Sigmoid colon (tissue), 4 donors: ENCODE measurements around the gene MGMT.

ENCODE experiments used
- EP300 ChIP-seq, 4 donors: sonication (generic); formaldehyde crosslinking; IDR thresholded peaks; one replicate each; pipeline ENCODE4 v1.6.1; 2017; ENCODE audit warnings: antibody characterized with exemption in 4 of 4
- POLR2A ChIP-seq, 2 donors: fragments of 450-650 bp; IDR thresholded peaks; one replicate each; pipeline ENCODE4 v1.6.1; 2016; ENCODE audit warnings: antibody characterized with exemption in 2 of 2, mild to moderate bottlenecking in 2 of 2, moderate library complexity in 2 of 2
- POLR2AphosphoS5 ChIP-seq, 4 donors: sonication (generic); formaldehyde crosslinking; IDR thresholded peaks; one replicate each; pipeline ENCODE4 v1.6.1; 2017; ENCODE audit warnings: antibody characterized with exemption in 4 of 4
- TF ChIP-seq, protein P1 (sequence below), 4 experiments: fragments of 450-650 bp in 3 of 4; fragments of 200-600 bp in 1 of 4; IDR thresholded peaks; one replicate each; pipeline ENCODE4 v1.5.1; 2016 to 2019; ENCODE audit warnings: antibody characterized with exemption in 4 of 4, mild to moderate bottlenecking in 3 of 4, moderate library complexity in 2 of 4

DNA sequence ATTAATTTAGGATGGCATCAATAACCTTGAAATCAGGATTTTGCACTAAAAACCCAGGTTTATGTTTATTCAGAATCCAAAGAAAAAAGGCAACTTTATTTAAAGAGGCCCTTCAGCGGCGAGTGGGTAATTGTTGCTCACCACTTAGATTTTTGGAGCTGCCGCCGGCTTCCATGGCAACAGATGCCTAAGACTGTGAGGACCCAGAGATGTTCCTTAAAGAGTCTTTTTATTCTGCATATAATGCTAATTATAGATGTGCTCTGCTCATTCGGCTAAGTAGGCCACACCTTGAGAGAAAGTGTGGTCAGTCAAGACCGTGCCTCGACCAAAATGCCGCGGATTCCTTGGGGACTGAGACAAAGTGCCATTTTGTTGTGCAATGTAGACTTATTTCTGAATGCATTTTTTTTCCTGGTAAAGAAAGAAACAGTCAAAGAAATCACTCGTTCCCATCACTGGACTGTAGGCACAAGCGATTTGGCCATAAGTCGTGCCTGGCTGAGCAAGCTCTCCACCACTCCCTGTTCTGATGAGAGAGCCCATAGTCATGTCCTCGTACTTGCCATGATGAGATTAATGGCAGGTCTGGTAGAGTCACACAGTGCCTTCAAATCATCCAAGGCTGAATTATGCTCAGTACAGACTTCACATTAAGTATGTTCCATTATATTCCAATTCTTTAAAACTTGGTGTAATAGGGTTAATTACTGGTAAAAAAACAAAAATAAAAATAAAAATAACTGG lies 21.4 kb upstream of the MGMT start:
- TF ChIP-seq, protein P1, sequence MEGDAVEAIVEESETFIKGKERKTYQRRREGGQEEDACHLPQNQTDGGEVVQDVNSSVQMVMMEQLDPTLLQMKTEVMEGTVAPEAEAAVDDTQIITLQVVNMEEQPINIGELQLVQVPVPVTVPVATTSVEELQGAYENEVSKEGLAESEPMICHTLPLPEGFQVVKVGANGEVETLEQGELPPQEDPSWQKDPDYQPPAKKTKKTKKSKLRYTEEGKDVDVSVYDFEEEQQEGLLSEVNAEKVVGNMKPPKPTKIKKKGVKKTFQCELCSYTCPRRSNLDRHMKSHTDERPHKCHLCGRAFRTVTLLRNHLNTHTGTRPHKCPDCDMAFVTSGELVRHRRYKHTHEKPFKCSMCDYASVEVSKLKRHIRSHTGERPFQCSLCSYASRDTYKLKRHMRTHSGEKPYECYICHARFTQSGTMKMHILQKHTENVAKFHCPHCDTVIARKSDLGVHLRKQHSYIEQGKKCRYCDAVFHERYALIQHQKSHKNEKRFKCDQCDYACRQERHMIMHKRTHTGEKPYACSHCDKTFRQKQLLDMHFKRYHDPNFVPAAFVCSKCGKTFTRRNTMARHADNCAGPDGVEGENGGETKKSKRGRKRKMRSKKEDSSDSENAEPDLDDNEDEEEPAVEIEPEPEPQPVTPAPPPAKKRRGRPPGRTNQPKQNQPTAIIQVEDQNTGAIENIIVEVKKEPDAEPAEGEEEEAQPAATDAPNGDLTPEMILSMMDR (IDR thresholded peaks at IDR 0.05), result no peak
- TF ChIP-seq POLR2A (IDR thresholded peaks at IDR 0.05) (no peak), POLR2AphosphoS5 (IDR thresholded peaks at IDR 0.05) (no peak), EP300 (IDR thresholded peaks at IDR 0.05) (no peak)
